H9 (cell line): Measurements from ENCODE around the gene ARHGEF1. TPM values are rescaled to one million over a fixed set of nuclear protein-coding genes. Genes with fewer than 3 reads are reported as not detected.

Experiments
- DNase-seq: peaks from one replicate; pipeline ENCODE4 v3.0.0-alpha.2; 2017
- H2AFZ ChIP-seq: one replicate; pipeline ENCODE4 v1.6.1; 2013; ENCODE audit warnings: mild to moderate bottlenecking, low read length, control low read depth, moderate library complexity
- H2AK5ac ChIP-seq: 2 replicates; pipeline ENCODE4 v1.6.1; 2013; ENCODE audit warnings: low read length, control low read depth, mixed read lengths; ENCODE audit not compliant: insufficient read length
- H2BK120ac ChIP-seq: one replicate; pipeline ENCODE4 v1.6.1; 2013; ENCODE audit warnings: low read depth, mild to moderate bottlenecking, low read length, control low read depth, inconsistent platforms; ENCODE audit not compliant: poor library complexity, severe bottlenecking
- H2BK12ac ChIP-seq: 2 replicates; pipeline ENCODE4 v1.6.1; 2013; ENCODE audit warnings: low read length, control low read depth, mixed read lengths, low read depth; ENCODE audit not compliant: insufficient read length
- H2BK15ac ChIP-seq: 2 replicates; pipeline ENCODE4 v1.6.1; 2013; ENCODE audit warnings: low read depth, low read length, control low read depth
- H2BK20ac ChIP-seq: one replicate; pipeline ENCODE4 v1.6.1; 2013; ENCODE audit warnings: low read depth, mild to moderate bottlenecking, low read length, control low read depth, inconsistent platforms; ENCODE audit not compliant: poor library complexity, severe bottlenecking
- H2BK5ac ChIP-seq: 2 replicates; pipeline ENCODE4 v1.6.1; 2013; ENCODE audit warnings: low read length, control low read depth, mixed read lengths; ENCODE audit not compliant: insufficient read length
- H3K14ac ChIP-seq: 2 replicates; pipeline ENCODE4 v1.6.1; 2013; ENCODE audit warnings: low read length, control low read depth; ENCODE audit not compliant: insufficient read depth
- H3K18ac ChIP-seq: 2 replicates; pipeline ENCODE4 v1.6.1; 2013; ENCODE audit warnings: low read depth, mild to moderate bottlenecking, mixed read lengths, low read length, control low read depth; ENCODE audit not compliant: insufficient read length
- H3K23ac ChIP-seq: 2 replicates; pipeline ENCODE4 v1.6.1; 2013; ENCODE audit warnings: low read length, control low read depth, mixed read lengths, low read depth; ENCODE audit not compliant: insufficient read length
- H3K23me2 ChIP-seq: 2 replicates; pipeline ENCODE4 v1.6.1; 2013; ENCODE audit warnings: low read depth, mild to moderate bottlenecking, mixed read lengths, low read length, control low read depth; ENCODE audit not compliant: insufficient read length, poor library complexity, severe bottlenecking
- H3K27ac ChIP-seq: 2 replicates; pipeline ENCODE4 v1.5.1; 2013; ENCODE audit warnings: low read length, control low read depth, mixed read lengths, low read depth; ENCODE audit not compliant: insufficient read length
- H3K27me3 ChIP-seq: 2 replicates; pipeline ENCODE4 v1.6.1; 2013; ENCODE audit warnings: low read length, control low read depth, inconsistent platforms; ENCODE audit not compliant: insufficient read depth
- H3K4ac ChIP-seq: 2 replicates; pipeline ENCODE4 v1.6.1; 2013; ENCODE audit warnings: low read depth, mild to moderate bottlenecking, control low read depth, inconsistent platforms, low read length, moderate library complexity
- H3K4me1 ChIP-seq: 2 replicates; pipeline ENCODE4 v1.6.1; 2013; ENCODE audit warnings: low read length, control low read depth, inconsistent platforms; ENCODE audit not compliant: insufficient read depth
- H3K4me2 ChIP-seq: 2 replicates; pipeline ENCODE4 v1.6.1; 2013; ENCODE audit warnings: low read length, control low read depth, mixed read lengths; ENCODE audit not compliant: insufficient read length, insufficient read depth
- H3K56ac ChIP-seq: 2 replicates; pipeline ENCODE4 v1.6.1; 2013; ENCODE audit warnings: low read depth, mild to moderate bottlenecking, mixed read lengths, low read length, control low read depth; ENCODE audit not compliant: insufficient read length
- H3K79me1 ChIP-seq: 2 replicates; pipeline ENCODE4 v1.6.1; 2013; ENCODE audit warnings: low read depth, mild to moderate bottlenecking, moderate library complexity, low read length, control low read depth, inconsistent platforms; ENCODE audit not compliant: insufficient read depth, poor library complexity, severe bottlenecking
- H3K79me2 ChIP-seq: 2 replicates; pipeline ENCODE4 v1.6.1; 2013; ENCODE audit warnings: low read length, control low read depth, inconsistent platforms; ENCODE audit not compliant: insufficient read depth
- H3K9ac ChIP-seq: 2 replicates; pipeline ENCODE4 v1.6.1; 2013; ENCODE audit warnings: low read length, control low read depth, mixed read lengths; ENCODE audit not compliant: insufficient read length; ENCODE audit errors: extremely low read depth
- H3K9me3 ChIP-seq: one replicate; pipeline ENCODE4 v1.6.1; 2013; ENCODE audit warnings: low read depth, low read length, inconsistent platforms; ENCODE audit not compliant: control insufficient read depth
- H3T11ph ChIP-seq: one replicate; pipeline ENCODE4 v1.6.1; 2013; ENCODE audit warnings: mild to moderate bottlenecking, low read length, control low read depth, inconsistent platforms
- H4K20me1 ChIP-seq: one replicate; pipeline ENCODE4 v1.6.1; 2013; ENCODE audit not compliant: control insufficient read depth, insufficient read length, insufficient read depth
- H4K5ac ChIP-seq: 2 replicates; pipeline ENCODE4 v1.6.1; 2013; ENCODE audit warnings: low read depth, mild to moderate bottlenecking, mixed read lengths, low read length, control low read depth; ENCODE audit not compliant: insufficient read length
- H4K8ac ChIP-seq: replicated peaks from 2 replicates; pipeline ENCODE4 v1.6.1; 2013; ENCODE audit warnings: low read length, control low read depth, mixed read lengths, low read depth; ENCODE audit not compliant: insufficient read length
- H4K91ac ChIP-seq: 2 replicates; pipeline ENCODE4 v1.6.1; 2013; ENCODE audit warnings: low read depth, mild to moderate bottlenecking, moderate library complexity, mixed read lengths, low read length, control low read depth; ENCODE audit not compliant: insufficient read length
- H3K27ac Mint-ChIP-seq, 3 experiments: 2 replicates in 2 of 3; 3 replicates in 1 of 3; pipeline ENCODE4 v1.8.0; 2020 to 2021; ENCODE audit warnings: mixed read lengths in 3 of 3, mild to moderate bottlenecking in 1 of 3, moderate library complexity in 1 of 3
- H3K27me3 Mint-ChIP-seq: 2 replicates; pipeline ENCODE4 v1.8.0; 2021; ENCODE audit warnings: low read depth, mild to moderate bottlenecking, moderate library complexity, mixed read lengths
- H3K36me3 Mint-ChIP-seq, 3 experiments: 2 replicates in 2 of 3; 3 replicates in 1 of 3; pipeline ENCODE4 v1.8.0; 2020 to 2021; ENCODE audit warnings: low read depth in 3 of 3, mixed read lengths in 3 of 3; ENCODE audit not compliant: insufficient read depth in 1 of 3
- H3K4me1 Mint-ChIP-seq, 2 experiments: 2 replicates each; pipeline ENCODE4 v1.8.0; 2020; ENCODE audit warnings: mixed read lengths in 2 of 2
- H3K4me3 Mint-ChIP-seq, 2 experiments: 2 replicates in 1 of 2; 3 replicates in 1 of 2; pipeline ENCODE4 v1.8.0; 2020 to 2021; ENCODE audit warnings: mild to moderate bottlenecking in 2 of 2, mixed read lengths in 2 of 2, moderate library complexity in 1 of 2
- H3K9me3 Mint-ChIP-seq, 2 experiments: 2 replicates in 1 of 2; 3 replicates in 1 of 2; pipeline ENCODE4 v1.8.0; 2020; ENCODE audit warnings: mild to moderate bottlenecking in 2 of 2, mixed read lengths in 2 of 2, moderate library complexity in 1 of 2
- CTCF ChIP-seq: fragments of 200-600 bp; sonication (generic); conservative IDR thresholded peaks from 3 replicates; pipeline ENCODE4 v1.8.0; 2021; ENCODE audit warnings: antibody characterized with exemption, mild to moderate bottlenecking
- WGBS: extraction: QIAGEN DNeasy Blood & Tissue Kit; methylation state at CpG from one replicate; pipeline ENCODE4 v1.1.7; 2013; ENCODE audit warnings: missing lambda C conversion rate, low lambda C conversion rate, mixed read lengths; ENCODE audit not compliant: insufficient read length; ENCODE audit errors: extremely low coverage; 5-methylcytosine and 5-hydroxymethylcytosine counted together
- total RNA-seq: library from RNA; stranded (reverse); gene quantifications from 2 replicates; pipeline ENCODE4 v1.2.1, GENCODE V29; 2021

The ARHGEF1 gene
- total RNA-seq, 1 experiment from 2014 or later, result 50.3 TPM

DNA sequence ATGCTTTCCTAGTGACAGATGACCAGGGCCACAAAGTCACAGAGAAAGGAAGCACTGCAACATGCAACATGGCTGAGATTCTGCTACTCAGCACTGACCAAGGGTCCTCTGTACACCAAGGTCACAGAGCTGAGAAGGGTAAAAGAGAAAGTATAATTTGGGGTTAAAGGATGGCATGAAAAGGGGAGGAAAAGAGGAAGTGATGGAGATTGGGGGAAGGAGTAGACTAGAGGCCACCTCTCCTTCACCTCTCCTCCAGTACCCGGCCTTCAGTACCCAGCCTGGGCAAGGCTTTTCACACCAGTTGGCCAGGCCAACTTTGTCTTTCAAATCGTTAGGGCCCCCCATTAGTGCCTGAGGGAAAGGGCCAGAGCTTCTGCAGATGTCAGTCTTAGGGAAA lies 29.2 kb upstream of the ARHGEF1 start:
- DNase-seq, result no peak
- Histone ChIP-seq H3K79me2 (no peaks in the 10 kb centered on the region), H2BK15ac (no peak overlapping the region), H3K23me2 (no peaks in the 10 kb centered on the region), H2BK20ac (no peak overlapping the region), H4K91ac (no peak overlapping the region), H3T11ph (no peak overlapping the region), H3K4me2 (no peak overlapping the region), H2BK120ac (no peak overlapping the region), H3K4me1 (no peaks in the 10 kb centered on the region; the same call in 1 of the 2 replicates), H2AFZ (no peak overlapping the region), H4K5ac (no peak overlapping the region), H3K27ac (no peak overlapping the region), H3K9me3 (no peaks in the 10 kb centered on the region), H3K18ac (no peak overlapping the region), H4K8ac (no peak overlapping the region), H3K4ac (no peak overlapping the region), H3K79me1 (no peaks in the 10 kb centered on the region), H3K14ac (no peak overlapping the region), H2BK5ac (no peak overlapping the region), H3K23ac (no peak overlapping the region), H2BK12ac (no peak overlapping the region), H2AK5ac (no peak overlapping the region), H4K20me1 (no peaks in the 10 kb centered on the region), H3K9ac (no peak overlapping the region), H3K27me3 (no peaks in the 10 kb centered on the region), H3K56ac (no peak overlapping the region)
- H3K9me3 Mint-ChIP-seq, result peaks cover 0 to 3% of the 10 kb centered on the region in 2 experiments; a peak in 2 of 5 replicates
- H3K36me3 Mint-ChIP-seq, result no peaks in the 10 kb centered on the region
- no peak for TF ChIP-seq CTCF
- WGBS, result no CpG with 5 or more reads among the region's 2 CpGs
- H3K27me3 Mint-ChIP-seq, result peaks cover 52% of the 10 kb centered on the region
- no peak overlapping the region for H3K4me3 Mint-ChIP-seq
- no peak overlapping the region for H3K27ac Mint-ChIP-seq
- peaks cover 0 to 3% of the 10 kb centered on the region in 2 experiments; a peak in 2 of 4 replicates for H3K4me1 Mint-ChIP-seq
